IPS DF 4.7 (cell line): ENCODE measurements around the gene KANK4.

Experiments used
- DNase-seq: peaks from one replicate; pipeline ENCODE4 v3.0.0-alpha.2; 2013; ENCODE audit warnings: low spot score; ENCODE audit errors: extremely low read depth

Gene KANK4

DNA sequence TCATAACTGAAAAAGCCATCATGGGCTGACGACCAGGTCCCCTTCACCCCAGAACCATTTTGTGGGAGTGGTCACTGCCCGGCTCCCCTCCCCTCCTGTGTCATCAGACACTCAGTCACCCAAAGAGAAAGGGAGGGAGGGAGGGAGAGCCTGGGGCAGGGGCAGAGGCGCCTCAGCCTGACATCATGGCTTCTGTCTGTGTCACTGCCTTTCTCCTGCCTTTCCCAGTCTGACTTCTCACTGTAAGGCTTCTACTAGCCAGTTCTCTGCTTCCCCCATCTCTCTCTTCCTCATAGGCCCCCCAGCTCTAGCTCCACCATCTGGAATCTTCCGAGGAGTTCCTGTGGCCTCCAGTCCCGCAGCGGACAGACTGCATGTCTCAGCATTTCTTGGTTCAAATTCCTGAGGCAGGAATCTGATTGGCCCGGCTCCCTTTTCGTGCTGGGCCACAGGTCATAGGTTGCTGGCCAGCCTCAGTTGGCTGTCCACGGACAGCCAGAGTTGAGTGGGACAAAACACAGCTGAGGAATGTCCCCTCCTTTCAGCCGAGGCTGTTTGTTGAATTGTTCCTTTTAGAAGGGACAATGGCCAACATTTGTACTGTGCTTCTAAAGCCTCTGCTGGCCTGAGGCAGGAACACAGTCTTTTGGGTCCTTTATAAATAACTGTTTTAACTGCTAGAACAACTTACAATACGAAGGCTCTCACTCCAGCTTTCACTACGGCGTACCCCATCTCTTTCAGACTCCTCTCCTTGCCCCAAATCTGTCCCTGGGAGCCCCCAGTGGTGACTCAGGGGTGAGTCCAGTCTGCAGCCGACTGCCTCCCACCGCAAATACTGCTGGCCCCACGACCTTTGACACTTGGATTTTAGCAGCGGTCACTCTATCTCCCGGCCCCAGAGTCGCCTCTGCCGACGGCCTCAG lies 18.7 kb upstream of the KANK4 start:
- DNase-seq: no peak

- no peak for DNase-seq
Observed at GRCh38 chr1:62336995-62337705, 17.9 kb upstream of the KANK4 start.

- no peak for DNase-seq
Observed at GRCh38 chr1:62336638-62336994, 17.4 kb upstream of the KANK4 start.

- DNase-seq: no peak
Observed at GRCh38 chr1:62335656-62336055, 16.4 kb upstream of the KANK4 start.

- DNase-seq: no peak
Observed at GRCh38 chr1:62334434-62334985, 15.3 kb upstream of the KANK4 start.

DNA sequence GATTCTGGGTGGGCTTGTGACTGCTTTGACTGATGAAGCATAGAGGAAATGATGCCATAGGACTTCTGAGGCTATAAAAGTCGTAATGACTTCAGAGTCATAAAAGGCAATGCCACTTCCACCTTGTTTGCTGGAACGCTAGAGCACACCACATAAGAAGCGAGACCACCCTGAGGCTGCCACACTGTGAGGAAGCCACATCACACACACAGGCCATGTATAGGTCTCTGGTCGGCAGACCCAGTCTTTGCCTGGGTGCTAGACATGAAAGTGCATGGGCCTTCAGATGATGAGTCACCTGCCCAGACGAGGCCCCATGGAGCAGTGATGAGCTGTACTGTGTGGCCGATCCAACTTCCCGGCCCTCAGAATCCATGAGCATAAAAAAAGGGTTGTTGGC lies 14.2 kb upstream of the KANK4 start:
- no peak for DNase-seq

- no peak for DNase-seq
Observed at GRCh38 chr1:62327360-62328055, 8.3 kb upstream of the KANK4 start.

- no peak for DNase-seq
Observed at GRCh38 chr1:62325681-62326080, 6.4 kb upstream of the KANK4 start.

- no peak for DNase-seq
Observed at GRCh38 chr1:62325081-62325480, 5.8 kb upstream of the KANK4 start.

- no peak for DNase-seq
Observed at GRCh38 chr1:62321446-62321845, 2.2 kb upstream of the KANK4 start.

DNA sequence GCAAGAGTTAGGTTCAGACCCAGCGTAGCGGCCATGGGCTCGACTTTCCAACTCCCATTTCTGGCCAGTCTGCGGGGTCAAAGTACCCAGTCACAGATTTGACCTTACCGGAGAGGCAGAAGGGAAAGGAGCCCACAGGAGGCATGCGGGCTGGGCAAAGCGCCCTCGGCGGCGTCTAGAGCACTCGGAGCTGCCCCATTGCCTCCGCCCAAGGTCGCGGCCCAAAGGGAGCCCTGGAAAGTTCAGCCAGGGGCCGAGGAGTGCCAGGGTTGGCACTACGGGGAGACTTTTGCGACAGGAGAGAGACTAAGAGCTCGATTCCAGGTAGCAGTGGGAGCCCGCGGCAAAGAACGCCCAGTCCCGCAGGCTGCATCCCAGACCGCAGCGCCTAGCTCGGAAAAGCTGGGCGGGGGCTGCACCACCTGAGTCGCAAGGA lies 896 bp downstream of the KANK4 start:
- no peak for DNase-seq

DNA sequence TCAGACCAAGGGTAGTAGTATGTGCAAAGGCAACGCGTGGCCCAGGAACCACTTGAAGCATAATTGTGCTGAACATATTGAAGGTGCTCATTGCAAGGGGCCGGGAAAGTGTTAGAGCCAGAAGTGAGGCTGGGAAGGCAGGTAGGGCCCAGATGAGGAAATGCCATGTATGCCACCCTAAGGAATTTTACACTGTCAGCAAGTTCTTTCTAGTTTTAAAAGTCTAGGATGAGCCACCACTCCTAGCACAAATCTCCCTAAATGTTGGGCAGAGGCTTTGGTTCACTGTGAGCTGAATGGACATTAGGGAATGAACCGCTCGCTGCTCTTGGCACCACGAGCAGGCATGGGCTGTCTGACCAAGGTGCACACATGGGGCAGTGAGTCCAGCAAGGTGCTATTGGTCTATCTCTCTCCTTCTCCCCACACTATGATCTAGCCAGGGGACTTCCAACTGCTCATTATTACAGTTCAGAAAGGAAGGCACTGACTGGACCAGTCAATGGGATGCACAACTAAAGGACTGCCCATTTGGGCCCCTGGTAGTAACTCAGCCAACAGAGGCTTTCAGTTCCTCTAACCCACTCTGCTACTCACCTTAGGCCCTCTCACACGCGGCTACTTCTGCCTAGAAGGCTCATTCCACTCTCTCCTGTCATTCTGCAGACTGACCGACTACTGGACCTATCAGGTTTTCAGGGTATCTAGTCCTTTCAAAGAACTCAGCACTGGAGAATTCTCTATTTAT lies 2.0 kb downstream of the KANK4 start:
- DNase-seq: no peak

GRCh38 chr1:62316135-62316534 lies 3.1 kb downstream of the KANK4 start:
- no peak for DNase-seq

- DNase-seq: no peak
Observed at GRCh38 chr1:62315387-62315786, 3.8 kb downstream of the KANK4 start.

DNA sequence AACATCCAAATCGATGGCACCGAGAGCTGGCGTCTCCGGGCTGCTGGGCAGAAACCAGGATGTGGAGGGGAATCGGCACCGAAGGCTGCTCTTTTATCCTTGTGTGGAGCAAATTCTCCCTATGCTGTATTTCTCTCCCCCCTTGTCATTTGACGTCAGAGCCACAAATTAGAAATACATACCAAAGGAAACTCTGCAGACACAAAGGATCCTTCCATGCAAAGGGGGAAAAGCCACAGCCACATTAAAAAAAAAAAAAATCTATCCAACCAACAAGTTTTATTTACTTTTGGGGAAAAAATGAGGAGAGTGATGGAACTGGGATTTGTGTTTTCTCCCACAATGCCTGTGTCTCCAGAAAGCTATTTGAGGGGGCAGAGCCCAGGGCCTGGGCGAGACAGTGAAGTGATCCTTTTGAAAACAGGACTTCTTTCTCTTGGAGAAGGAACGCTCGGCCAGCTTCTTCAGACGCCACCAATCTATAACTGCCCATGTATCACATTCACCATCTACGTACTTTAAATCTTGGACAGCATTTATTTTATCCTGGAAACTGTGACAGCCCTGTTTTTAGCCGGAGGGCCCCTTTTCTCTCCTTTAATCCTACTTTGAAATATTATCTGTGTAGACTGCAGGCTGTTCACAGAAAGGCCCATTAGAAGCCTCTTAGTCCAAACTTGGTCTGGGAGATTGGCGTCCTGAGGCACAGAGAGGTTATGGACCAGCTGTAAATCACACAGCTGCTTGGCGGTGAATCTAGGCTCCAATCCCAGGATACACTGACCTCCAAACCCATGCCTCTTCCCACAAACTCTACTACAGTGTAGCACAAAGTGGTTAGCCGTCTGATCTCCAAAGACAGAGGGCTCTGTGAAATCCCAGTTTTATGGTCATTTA lies 4.5 kb downstream of the KANK4 start:
- no peak for DNase-seq

DNA sequence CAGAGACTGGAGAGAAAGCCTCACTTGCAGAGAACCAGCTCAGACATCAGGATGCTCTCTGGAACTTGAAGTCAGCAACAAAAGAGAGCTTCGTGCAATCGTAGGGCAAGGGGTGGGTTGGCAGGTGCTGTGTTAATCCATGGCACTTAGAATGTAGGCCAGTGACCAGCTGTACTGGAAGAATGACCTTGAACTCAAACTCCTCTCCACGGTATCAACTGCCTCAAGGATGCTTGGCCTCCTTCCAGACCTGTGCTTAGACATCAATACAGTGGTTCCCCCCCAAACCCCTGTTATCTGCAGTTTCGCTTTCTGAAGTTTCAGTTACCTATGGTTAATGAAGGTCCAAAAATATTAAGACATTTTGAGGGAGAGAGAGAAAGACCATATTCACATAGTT lies 6.5 kb downstream of the KANK4 start:
- no peak for DNase-seq

- no peak for DNase-seq
Observed at GRCh38 chr1:62311473-62311943, 7.7 kb downstream of the KANK4 start.

DNA sequence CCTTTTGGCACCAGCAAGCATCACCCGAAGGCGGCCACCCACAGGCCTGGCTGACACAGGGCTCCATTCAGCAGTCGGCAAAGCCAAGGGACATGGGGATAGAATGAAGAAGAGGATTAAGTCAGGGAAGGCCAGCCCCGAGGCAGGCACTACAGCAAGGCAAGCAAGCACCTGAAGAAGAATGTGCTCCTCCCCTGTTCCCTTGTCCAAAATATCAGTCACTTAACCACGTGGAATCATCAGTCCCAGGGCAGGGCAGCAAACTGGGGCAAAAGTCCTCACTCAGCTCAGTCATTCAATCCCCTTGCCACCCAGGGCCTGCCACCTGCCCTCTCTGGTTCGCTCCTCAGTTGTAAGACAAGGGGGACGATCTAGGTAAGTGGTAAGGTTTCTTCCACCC lies 9.3 kb downstream of the KANK4 start:
- no peak for DNase-seq

- DNase-seq: no peak
Observed at GRCh38 chr1:62308606-62309005, 10.6 kb downstream of the KANK4 start.

- no peak for DNase-seq
Observed at GRCh38 chr1:62307895-62308492, 11.2 kb downstream of the KANK4 start.
